CD4-positive, alpha-beta T cell treated with Interleukin-1 beta for 1 hour (primary cell): ENCODE measurements around the gene UNC79.

Experiments used
- DNase-seq, 2 donors: peaks; one replicate each; pipeline ENCODE4 v3.0.0-alpha.2; 2020 to 2022

Gene UNC79

GRCh38 chr14:93564918-93565317 lies 134.2 kb downstream of the UNC79 start:
- no peak for DNase-seq

- DNase-seq: no peak
Observed at GRCh38 chr14:93566065-93566693, 135.4 kb downstream of the UNC79 start.

DNA sequence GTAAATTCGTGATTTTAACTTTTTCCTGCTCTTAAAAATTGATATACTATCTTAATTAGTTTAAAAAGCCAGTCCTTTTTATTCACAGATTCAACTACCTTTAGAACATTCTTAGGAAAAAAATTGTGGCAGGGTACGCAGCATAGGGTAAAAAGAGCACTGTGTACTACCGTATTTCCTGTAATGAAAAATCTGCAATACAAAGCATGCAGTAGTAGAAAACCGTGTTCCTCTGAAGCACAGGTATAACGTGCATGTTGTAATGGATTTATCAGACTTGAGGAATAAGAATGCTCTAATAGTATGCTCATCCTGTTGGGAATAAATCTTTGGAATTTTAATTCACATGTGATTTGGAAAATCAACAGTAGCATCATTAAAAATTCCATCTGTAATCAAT lies 140.5 kb downstream of the UNC79 start:
- no peak for DNase-seq

DNA sequence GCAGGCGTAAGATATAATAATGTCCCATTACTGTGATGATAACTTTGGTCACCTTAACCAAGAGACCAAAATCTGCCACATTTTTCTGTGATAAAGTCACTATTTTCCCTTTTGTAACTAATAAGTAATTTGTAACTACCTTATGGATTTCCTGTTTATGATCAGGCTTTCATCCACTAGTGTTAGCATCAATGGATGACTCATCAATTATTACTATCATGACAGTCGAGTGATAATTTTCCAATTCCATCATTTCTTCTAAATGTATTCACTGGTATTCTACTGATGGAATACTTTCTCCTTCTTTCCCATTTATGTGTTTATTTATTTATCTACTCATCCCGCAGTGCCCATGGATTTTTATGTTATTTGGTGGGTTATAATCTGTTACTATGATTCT lies 148.4 kb downstream of the UNC79 start:
- no peak for DNase-seq

GRCh38 chr14:93582516-93582915 lies 151.8 kb downstream of the UNC79 start:
- no peak for DNase-seq

GRCh38 chr14:93587330-93587729 lies 156.6 kb downstream of the UNC79 start:
- DNase-seq: no peak

GRCh38 chr14:93591506-93591905 lies 160.8 kb downstream of the UNC79 start:
- no peak for DNase-seq

DNA sequence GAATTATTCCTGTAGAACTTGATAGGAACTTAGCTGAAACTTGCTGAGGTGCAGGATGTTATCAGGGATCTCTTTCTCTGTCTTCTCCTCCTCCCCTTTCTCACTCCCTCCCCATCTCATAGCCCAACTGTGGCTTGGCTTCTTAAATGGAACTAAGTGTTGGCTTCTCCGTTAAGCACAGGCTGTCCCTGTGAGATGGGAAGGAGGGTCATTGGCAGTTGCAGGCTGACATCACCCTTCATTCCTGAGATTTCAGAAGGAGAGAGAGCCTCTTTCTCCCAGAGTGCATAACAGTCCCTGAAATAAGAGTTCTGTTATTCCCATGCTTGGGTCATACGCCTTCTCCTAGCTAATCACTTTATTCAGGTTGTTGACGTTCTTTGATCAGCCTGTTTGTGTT lies 162.0 kb downstream of the UNC79 start:
- no peak for DNase-seq

GRCh38 chr14:93606091-93606490 lies 175.4 kb downstream of the UNC79 start:
- DNase-seq: no peak

DNA sequence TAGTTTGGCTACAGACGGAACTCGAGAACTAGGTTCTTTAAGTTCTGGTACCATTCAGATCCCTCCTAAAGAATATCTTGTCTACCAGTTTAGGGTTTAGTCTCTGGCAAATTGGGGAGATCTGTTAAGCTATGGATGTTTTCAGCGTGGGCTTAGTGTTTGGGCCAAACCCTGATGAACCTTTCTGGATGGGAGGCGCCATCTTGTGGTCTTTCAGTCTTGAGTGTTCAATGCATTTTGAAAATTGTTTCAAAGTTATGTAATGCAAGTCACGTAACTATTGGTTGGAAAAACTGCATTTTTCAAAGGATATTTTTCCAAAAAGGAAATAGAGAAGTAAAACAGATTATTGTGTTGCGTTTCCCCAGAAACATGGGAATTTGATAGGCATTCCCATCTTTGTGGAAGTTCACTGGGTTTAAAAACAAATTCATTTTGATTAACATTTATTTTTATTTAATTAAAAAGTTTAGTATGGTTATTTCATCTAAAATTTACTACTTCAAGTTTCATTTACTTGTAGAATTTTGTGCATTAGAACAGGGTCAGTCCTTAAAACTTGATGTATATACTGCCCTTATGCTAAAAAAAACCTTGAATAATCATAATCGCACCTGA lies 188.5 kb downstream of the UNC79 start:
- peak; percentile 3 for DNase-seq

GRCh38 chr14:93628048-93628447 lies 197.3 kb downstream of the UNC79 start:
- no peak for DNase-seq

DNA sequence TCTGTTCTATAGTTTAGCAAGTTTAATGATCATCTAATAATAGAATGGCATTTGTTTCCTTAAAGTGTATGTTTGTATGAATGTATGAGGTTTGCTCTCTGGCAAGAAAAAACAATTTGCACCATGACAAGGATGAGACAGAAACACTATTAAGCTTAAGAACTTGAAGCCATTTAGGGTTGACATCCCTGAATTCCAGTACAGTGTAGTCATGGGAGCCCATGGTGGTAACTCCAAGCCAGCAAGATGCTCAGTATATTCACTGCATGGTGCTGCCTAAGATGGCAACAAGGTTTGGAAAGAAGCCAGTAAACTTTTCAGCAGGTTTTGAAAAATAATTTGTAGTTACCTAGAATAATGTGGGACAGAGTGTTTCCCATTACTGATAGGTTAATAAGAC lies 198.9 kb downstream of the UNC79 start:
- no peak for DNase-seq

- no peak for DNase-seq
Observed at GRCh38 chr14:93638790-93639189, 208.1 kb downstream of the UNC79 start.

GRCh38 chr14:93643127-93643526 lies 212.4 kb downstream of the UNC79 start:
- no peak for DNase-seq

DNA sequence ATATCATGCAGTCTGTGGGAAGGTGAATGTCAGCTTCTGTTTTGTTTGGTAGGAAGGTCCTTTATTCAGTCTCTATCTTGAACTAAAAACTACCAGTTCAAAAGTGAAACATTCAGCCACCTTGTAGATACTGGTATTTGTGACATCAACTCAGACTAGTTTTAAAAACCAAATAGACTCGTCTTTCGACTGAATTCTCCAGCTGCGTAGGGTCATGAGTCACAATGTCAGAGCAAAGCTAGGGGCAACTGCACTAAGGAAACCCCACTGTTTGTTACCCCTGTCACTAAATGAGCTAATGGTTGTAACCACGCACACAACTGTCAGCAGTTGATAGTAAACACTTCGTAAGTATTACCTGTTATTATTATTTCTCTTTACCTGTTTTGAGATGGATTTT lies 212.9 kb downstream of the UNC79 start:
- DNase-seq: no peak

- no peak for DNase-seq
Observed at GRCh38 chr14:93645200-93645599, 214.5 kb downstream of the UNC79 start.

- no peak for DNase-seq
Observed at GRCh38 chr14:93648440-93649168, 217.9 kb downstream of the UNC79 start.

DNA sequence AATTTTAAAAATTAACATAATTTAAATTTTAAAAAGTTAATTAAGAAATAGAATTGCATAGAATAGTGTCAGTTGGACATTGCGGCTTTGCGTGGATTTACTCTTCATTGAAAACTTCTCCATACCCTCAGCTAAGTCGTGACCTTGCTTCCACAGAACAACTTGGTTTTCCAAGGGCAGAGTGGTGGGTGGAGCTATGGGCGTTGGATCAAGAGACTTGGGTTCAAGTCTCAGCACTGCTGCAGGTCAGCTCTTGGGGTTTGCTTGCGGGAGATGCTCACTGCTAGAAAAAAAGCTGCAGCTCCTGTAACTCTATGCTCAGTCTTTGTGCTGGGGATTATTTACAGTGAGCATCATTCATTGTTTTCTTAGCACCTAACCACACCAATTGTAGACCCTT lies 223.9 kb downstream of the UNC79 start:
- DNase-seq: no peak

DNA sequence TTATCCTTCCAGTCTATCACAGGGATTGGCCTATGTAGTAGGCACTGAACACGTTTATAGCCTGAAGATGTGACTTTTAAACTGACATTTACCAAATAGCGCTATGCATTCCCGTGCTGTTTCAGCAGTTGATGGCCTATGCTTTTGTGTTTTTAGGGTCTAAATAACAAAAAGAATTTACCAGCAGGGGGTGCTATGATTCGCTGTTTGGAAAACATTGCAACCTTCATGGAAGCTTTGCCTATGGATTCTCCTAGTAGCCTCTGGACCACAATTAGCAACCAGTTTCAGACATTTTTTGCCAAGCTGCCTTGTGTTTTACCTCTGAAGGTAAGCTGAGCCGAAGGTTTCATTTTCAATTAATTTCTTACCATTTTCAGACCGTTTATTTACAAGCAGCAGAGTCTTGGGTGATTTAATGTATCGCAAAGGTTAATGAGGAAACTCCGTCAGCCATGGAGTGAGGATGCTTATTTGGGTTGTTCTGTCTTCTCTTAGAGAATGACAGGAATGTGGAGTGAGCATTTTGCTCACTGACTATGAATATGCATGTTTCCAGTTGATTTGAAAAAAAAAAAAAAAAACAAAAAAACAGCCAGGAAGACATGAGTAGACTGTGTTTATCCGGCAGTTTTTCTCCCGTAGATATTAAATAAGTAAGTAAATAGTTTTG lies 224.5 kb downstream of the UNC79 start:
- DNase-seq: peak in 1 of 2 donors; percentile 2

- DNase-seq: no peak
Observed at GRCh38 chr14:93657875-93658274, 227.1 kb downstream of the UNC79 start.

DNA sequence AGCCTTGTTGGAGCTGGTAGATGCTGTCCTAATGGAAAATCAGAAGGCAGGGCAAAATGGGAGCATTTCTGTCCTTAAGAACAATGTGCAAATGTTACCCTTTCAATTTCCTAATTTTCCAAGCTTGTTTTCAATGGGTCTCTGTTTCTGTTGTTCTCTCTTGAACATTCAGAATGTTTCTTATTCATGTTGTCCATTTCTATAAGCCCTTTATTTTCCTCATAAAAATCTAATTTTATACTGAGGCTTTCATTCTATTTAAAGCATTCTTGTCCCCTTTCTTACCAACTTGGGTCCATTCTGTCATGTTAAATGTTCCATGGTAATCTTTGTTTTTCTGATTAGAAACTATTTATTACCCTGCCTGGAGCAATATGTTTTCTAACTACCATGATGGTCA lies 232.6 kb downstream of the UNC79 start:
- DNase-seq: no peak

DNA sequence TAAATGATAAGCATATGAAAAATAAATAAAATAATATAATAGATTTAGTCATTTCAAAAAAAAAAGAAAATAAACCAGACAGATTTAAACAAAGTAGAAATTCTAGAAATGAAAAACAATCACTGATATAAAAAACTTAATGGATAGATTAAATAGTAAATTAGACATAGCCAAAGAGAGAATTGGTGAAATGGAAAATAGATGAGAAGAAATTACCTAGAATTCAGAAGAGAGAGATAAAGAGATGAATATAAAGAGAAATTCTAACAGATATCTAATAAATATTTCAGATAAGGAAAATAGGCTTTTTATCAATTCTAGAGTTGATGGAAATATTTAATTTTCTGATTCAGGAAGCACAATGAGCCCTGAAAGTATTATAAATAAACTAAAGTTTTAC lies 234.4 kb downstream of the UNC79 start:
- DNase-seq: no peak

GRCh38 chr14:93669632-93670031 lies 238.9 kb downstream of the UNC79 start:
- DNase-seq: no peak

- DNase-seq: no peak
Observed at GRCh38 chr14:93674343-93674742, 243.6 kb downstream of the UNC79 start.
